GM12878 (cell line): Measurements from ENCODE around the gene COL4A2. TPM values are rescaled to one million over a fixed set of nuclear protein-coding genes. Genes with fewer than 3 reads are reported as not detected.

ENCODE experiments used
- ATAC-seq: fragments of 200-7000 bp; cut with Tn5 transposase; 3 replicates; pipeline ENCODE4 v1.9.1; 2020; ENCODE audit warnings: mild to moderate bottlenecking, moderate library complexity
- BruUV-seq: library from RNA; stranded (reverse); fragments of 400-500 nt; replicated peaks from 2 replicates; lab custom pipeline; 2021; lab: Mats Ljungman, UMichigan
- CTCF ChIA-PET: fragments of 300-600 bp; sonication (Branson Sonifier 250); formaldehyde crosslinking; extraction: SDS; loops from one replicate; lab custom pipeline; 2021; ENCODE audit warnings: inconsistent platforms; lab: Yijun Ruan, JAX
- POLR2A ChIA-PET: fragments of 350-600 bp; formaldehyde crosslinking; extraction: SDS; loops from one replicate; lab custom pipeline; 2021; ENCODE audit warnings: inconsistent platforms; lab: Charles Lee
- RAD21 ChIA-PET: fragments of 300-600 bp; sonication (Branson Sonifier 250); formaldehyde crosslinking; loops from one replicate; lab custom pipeline; 2023; ENCODE audit warnings: antibody characterized with exemption; ENCODE audit not compliant: unreplicated experiment; lab: Charles Lee
- SMC1A ChIA-PET: fragments of 300-600 bp; sonication (Branson Sonifier 250); formaldehyde crosslinking; loops from one replicate; lab custom pipeline; 2023; ENCODE audit not compliant: unreplicated experiment, uncharacterized antibody; lab: Charles Lee
- DNase-seq: peaks from one replicate; pipeline ENCODE4 v3.0.0-alpha.2; 2011; ENCODE audit warnings: low read depth, low spot score
- FAIRE-seq: peaks from 3 replicates; lab custom pipeline; 2011; peaks lifted over from hg19 to GRCh38; lab: Jason Lieb, UNC
- H2AFZ ChIP-seq: 2 replicates; pipeline ENCODE4 v1.6.0; 2011; ENCODE audit warnings: low read depth, low read length, control low read depth; ENCODE audit not compliant: control insufficient read depth
- H3K27ac ChIP-seq: 2 replicates; pipeline ENCODE4 v1.5.1; 2011; ENCODE audit warnings: control low read depth; ENCODE audit not compliant: control insufficient read depth, insufficient read depth
- H3K27me3 ChIP-seq, 2 experiments: replicated peaks in 1 of 2; 2 replicates each; pipeline versions ENCODE4 v1.6.0 to v1.6.1; 2011; ENCODE audit warnings: low read length in 1 of 2; ENCODE audit not compliant: control insufficient read depth in 2 of 2, insufficient read depth in 2 of 2
- H3K36me3 ChIP-seq, 2 experiments: 2 replicates each; pipeline ENCODE4 v1.5.1; 2011; ENCODE audit warnings: low read length in 1 of 2; ENCODE audit not compliant: control insufficient read depth in 2 of 2, insufficient read depth in 2 of 2
- H3K4me1 ChIP-seq: 2 replicates; pipeline ENCODE4 v1.6.1; 2011; ENCODE audit warnings: mild to moderate bottlenecking, low read length, moderate library complexity, mixed read lengths; ENCODE audit not compliant: control insufficient read depth, insufficient read depth
- H3K4me2 ChIP-seq: 2 replicates; pipeline ENCODE4 v1.6.0; 2011; ENCODE audit warnings: control low read depth; ENCODE audit not compliant: control insufficient read depth, insufficient read depth
- H3K4me3 ChIP-seq: fragments of 200-600 bp; sonication (generic); 2 replicates; pipeline ENCODE4 v1.5.1; 2016
- H3K79me2 ChIP-seq: 2 replicates; pipeline ENCODE4 v1.6.0; 2011; ENCODE audit warnings: low read length; ENCODE audit not compliant: control insufficient read depth, insufficient read depth
- H3K9ac ChIP-seq: 2 replicates; pipeline ENCODE4 v1.8.0; 2011; ENCODE audit warnings: low read length, control low read depth, mixed read lengths; ENCODE audit not compliant: control insufficient read depth, insufficient read depth
- H3K9me3 ChIP-seq: replicated peaks from 3 replicates; pipeline ENCODE4 v1.5.1; 2011; ENCODE audit warnings: mild to moderate bottlenecking, low read length; ENCODE audit not compliant: control insufficient read depth, insufficient read depth
- H4K20me1 ChIP-seq: 2 replicates; pipeline ENCODE4 v1.6.0; 2011; ENCODE audit not compliant: control insufficient read depth, insufficient read depth
- CBFB ChIP-seq: IDR thresholded peaks from 2 replicates; pipeline ENCODE4 v1.6.1; 2016; ENCODE audit warnings: antibody characterized with exemption, low read depth
- CHD2 ChIP-seq: IDR thresholded peaks from 2 replicates; pipeline ENCODE4 v1.6.1; 2011; ENCODE audit warnings: low read depth, low read length, improper control_type of control experiment, borderline replicate concordance
- GABPA ChIP-seq: IDR thresholded peaks from 2 replicates; pipeline ENCODE4 v1.6.1; 2014; ENCODE audit warnings: antibody characterized with exemption, low read depth, mild to moderate bottlenecking, inconsistent platforms
- GATAD2B ChIP-seq: fragments of 450-650 bp; conservative IDR thresholded peaks from 2 replicates; pipeline ENCODE4 v1.6.1; 2017; ENCODE audit warnings: low read depth, mild to moderate bottlenecking, moderate library complexity
- SMC3 ChIP-seq: IDR thresholded peaks from 2 replicates; pipeline ENCODE4 v1.6.1; 2011; ENCODE audit warnings: low read length, improper control_type of control experiment, borderline replicate concordance
- SREBF1 ChIP-seq: IDR thresholded peaks from 2 replicates; pipeline ENCODE4 v1.6.1; 2012; ENCODE audit warnings: mild to moderate bottlenecking, low read length
- YBX1 ChIP-seq: fragments of 450-650 bp; IDR thresholded peaks from 2 replicates; pipeline ENCODE4 v1.6.1; 2016; ENCODE audit warnings: antibody characterized with exemption
- ZNF217 ChIP-seq: fragments of 450-650 bp; IDR thresholded peaks from 2 replicates; pipeline ENCODE4 v1.6.1; 2017; ENCODE audit warnings: antibody characterized with exemption, mild to moderate bottlenecking
- WGBS: methylation state at CpG from one replicate; pipeline ENCODE4 v1.1.6; 2016; ENCODE audit warnings: low lambda C conversion rate; ENCODE audit not compliant: insufficient replicate concordance, insufficient coverage; ENCODE audit errors: missing lambda C conversion rate; 5-methylcytosine and 5-hydroxymethylcytosine counted together
- in situ Hi-C: fragments of 300-500 bp; cut with MboI; formaldehyde crosslinking; loops from 9 replicates; pipeline ENCODE4 v1.14.3; 2018; ENCODE audit warnings: mixed read lengths
- intact Hi-C: fragments of 100-400 bp; cut with micrococcal nuclease; formaldehyde crosslinking; loops from one replicate; pipeline ENCODE4 v1.14.2; 2022; ENCODE audit not compliant: unreplicated experiment
- polyA plus RNA-seq, 11 experiments: library from polyadenylated mRNA; depleted of rRNA in 4 of 11; unstranded in 6 of 11; stranded (reverse) in 5 of 11; fragments of >200 nt; fragmentation: Nextera tagmentation in 4 of 11; fragmentation: Illumina TruSeq in 1 of 11; extraction: Ambion mirVana in 4 of 11; extraction: Trizol in 1 of 11; gene quantifications; 1 replicate in 1 of 11; 2 replicates in 10 of 11; pipeline versions ENCODE4 v1.2.1 to v1.2.3, GENCODE V29; 2011 to 2016; ENCODE audit warnings: inconsistent platforms in 2 of 11, missing spikeins in 2 of 11, low read depth in 1 of 11
- total RNA-seq, 4 experiments: library from RNA; depleted of rRNA in 3 of 4; stranded (reverse); fragments of >200 nt in 3 of 4; fragmentation: Illumina TruSeq in 1 of 4; extraction: Trizol in 1 of 4; gene quantifications; 2 replicates each; pipeline versions ENCODE4 v1.2.1 to v1.2.3, GENCODE V29; 2013 to 2021

COL4A2 gene
- total and polyA plus RNA-seq, 10 of the 15 experiments (the other 5 are each of a cell fraction or from before 2014, with no cell fraction given), result 0.16 to 1.6 (median 0.62) TPM; not detected in 3

DNA sequence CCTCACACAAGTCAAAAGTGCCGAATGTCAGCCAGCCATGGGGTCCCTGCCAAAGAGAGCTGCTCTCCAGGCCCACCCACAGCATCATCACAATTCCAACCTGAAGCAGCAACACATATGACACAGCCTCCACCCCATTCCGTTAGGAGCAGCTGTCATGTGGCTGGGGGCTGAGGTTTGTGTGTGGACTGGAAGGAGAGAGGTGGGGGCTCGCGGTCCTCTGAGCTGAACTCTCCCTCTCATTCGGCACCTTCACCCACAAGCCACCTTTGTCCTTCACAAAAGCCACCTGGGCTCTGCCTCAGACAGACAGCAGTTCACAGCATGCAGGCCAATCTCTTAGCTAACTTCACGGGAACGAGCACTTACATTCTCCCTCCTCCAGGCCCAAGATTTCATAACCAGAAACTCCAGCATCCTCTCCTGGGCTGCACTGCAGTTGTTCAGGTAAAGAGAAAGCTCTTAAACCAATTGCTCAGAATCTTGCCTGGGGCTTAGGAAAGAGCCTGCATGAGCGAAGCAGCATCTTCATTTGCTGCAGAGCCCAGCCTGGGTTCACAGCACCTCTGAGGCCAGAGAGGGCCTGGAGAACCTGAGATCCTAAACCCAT, 247.2 kb downstream of the COL4A2 start:
- H3K9me3 ChIP-seq, result no peaks in the 10 kb centered on the region; the same call in 2 of the 3 replicates
- H3K36me3 ChIP-seq, result no peaks in the 10 kb centered on the region; a peak in 1 of 4 replicates
- in situ Hi-C loops (no loop called here), intact Hi-C loops (loop anchor here (10.0 kb wide), 1 partner anchor 1390 kb away; no protein-coding TSS in a partner anchor)
- no peaks in the 10 kb centered on the region; the same call in 1 of the 2 replicates for H4K20me1 ChIP-seq
- TF ChIP-seq ZNF217, result no peak
- TF ChIP-seq GATAD2B, result no peak
- no peak for TF ChIP-seq SMC3
- no peak for TF ChIP-seq GABPA
- TF ChIP-seq SREBF1, result no peak
- H3K9ac ChIP-seq, result no peak overlapping the region
- H3K27ac ChIP-seq, result no peak overlapping the region
- no TSS peak for BruUV-seq
- H3K4me3 ChIP-seq, result no peak overlapping the region
- ChIA-PET POLR2A (interaction anchor here (0.6 kb wide), 1 partner anchor 1958 kb away, joined by 5 read pairs; no protein-coding TSS in a partner anchor), RAD21 (interaction anchor here (0.9 kb wide), 1 partner anchor 39 kb away, joined by 3 read pairs; no protein-coding TSS in a partner anchor), SMC1A (interaction anchor here (1.0 to 2.5 kb wide), 3 partner anchors 9 to 20 kb away, joined by 3 to 12 read pairs (median 3); no protein-coding TSS in a partner anchor), CTCF (interaction anchor here (1.1 to 1.5 kb wide), 2 partner anchors 9 to 99 kb away, joined by 4 to 7 read pairs; no protein-coding TSS in a partner anchor)
- H3K27me3 ChIP-seq, result no peaks in the 10 kb centered on the region
- WGBS, result 87% methylated on average over 8 of the region's 8 CpGs
- no peak overlapping the region for H2AFZ ChIP-seq
- H3K4me1 ChIP-seq, result no peaks in the 10 kb centered on the region; the same call in 1 of the 2 replicates
- ATAC-seq (no peak), DNase-seq (no peak), FAIRE-seq (no peak)
- H3K4me2 ChIP-seq, result no peak overlapping the region
- H3K79me2 ChIP-seq, result no peaks in the 10 kb centered on the region

GRCh38 chr13:110554946-110555345, 247.9 kb downstream of the COL4A2 start:
- Histone ChIP-seq H3K79me2 (no peaks in the 10 kb centered on the region), H3K4me3 (no peak overlapping the region), H3K27me3 (no peaks in the 10 kb centered on the region), H3K27ac (no peak overlapping the region), H3K9ac (no peak overlapping the region), H3K9me3 (no peaks in the 10 kb centered on the region; the same call in 2 of the 3 replicates), H4K20me1 (no peaks in the 10 kb centered on the region; the same call in 1 of the 2 replicates), H3K36me3 (no peaks in the 10 kb centered on the region; a peak in 1 of 4 replicates), H3K4me2 (no peak overlapping the region)
- ChIA-PET POLR2A (interaction anchor here (1.1 kb wide), 1 partner anchor 16 kb away, joined by 3 read pairs; no protein-coding TSS in a partner anchor), RAD21 (interaction anchor here (0.6 kb wide), 1 partner anchor 86 kb away, joined by 3 read pairs; no protein-coding TSS in a partner anchor)
- intact Hi-C loops, result loop anchor here (10.0 kb wide), 1 partner anchor 1390 kb away; no protein-coding TSS in a partner anchor
- in situ Hi-C loops, result no loop called here
- no peak for ATAC-seq
- 72% methylated on average over 15 of the region's 16 CpGs for WGBS
- FAIRE-seq, result no peak
- TF ChIP-seq CHD2 (no peak), CBFB (no peak), YBX1 (no peak)
- TF ChIP-seq, all 136 proteins: peak for 0
- Histone ChIP-seq H3K4me1 (no peaks in the 10 kb centered on the region; the same call in 1 of the 2 replicates), H2AFZ (no peak overlapping the region)
- BruUV-seq, result no TSS peak
- CTCF ChIA-PET, result interaction anchor here (1.1 to 1.6 kb wide), 3 partner anchors 9 to 99 kb away, joined by 3 to 7 read pairs (median 4); no protein-coding TSS in a partner anchor
- DNase-seq, result no peak
- SMC1A ChIA-PET, result interaction anchor here (1.0 to 2.5 kb wide), 3 partner anchors 9 to 21 kb away, joined by 3 to 12 read pairs (median 3); no protein-coding TSS in a partner anchor
